ENCODE measurements around the gene OR6C65.
"Not testable (repeated sequence)": the region's sequence is repeated elsewhere in the genome, so short reads cannot be mapped to it uniquely, and the experiment has no call there.

Gene OR6C65

DNA sequence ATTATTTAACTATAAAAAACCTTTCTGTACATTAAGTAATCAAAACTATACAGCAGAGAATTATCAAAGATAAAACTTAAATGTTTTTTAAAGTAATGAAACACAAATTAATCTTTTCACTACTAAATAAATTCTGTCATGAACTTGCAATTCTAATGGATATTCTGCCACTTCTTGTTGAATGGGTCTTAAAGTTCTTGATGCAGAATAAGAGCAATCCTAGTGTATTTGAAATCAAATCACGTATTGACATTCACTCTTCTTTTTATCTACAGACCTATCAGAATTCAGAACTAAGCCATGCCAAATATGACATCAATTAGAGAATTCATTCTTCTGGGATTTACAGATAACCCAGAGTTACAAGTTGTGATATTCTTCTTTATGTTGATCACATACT is at the start of gene OR6C65:
Gene OR6C65 (plus strand): TSS at position 301 of the 400 bp plus-strand sequence. CDS start 0 bp downstream, at position 301.
- DNase-seq = no peak

DNA sequence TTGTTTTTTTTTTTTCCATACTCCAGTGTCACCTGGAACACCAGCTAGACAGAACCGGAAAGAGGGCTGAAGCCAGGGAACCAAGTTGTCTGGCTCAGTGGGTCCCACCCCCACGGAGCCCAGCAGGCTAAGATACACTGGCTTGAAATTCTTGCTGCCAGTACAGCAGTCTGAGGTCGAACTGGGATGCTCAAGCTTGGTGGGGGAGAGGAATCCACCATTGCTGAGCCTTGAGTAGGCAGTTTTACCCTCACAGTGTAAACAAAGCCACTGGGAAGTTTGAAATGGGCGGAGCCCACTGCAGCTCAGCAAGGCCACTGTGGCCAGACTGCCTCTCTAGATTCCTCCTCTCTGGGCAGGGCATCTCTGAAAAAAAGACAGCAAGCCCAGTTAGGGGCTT is 45.0 kb upstream of the OR6C65 start:
- not testable (repeated sequence) for DNase-seq

GRCh38 chr12:55362675-55363074 is 37.7 kb upstream of the OR6C65 start, which contains the start of gene OR6C75:
Gene OR6C75 (plus strand): TSS chr12:55362975. CDS start chr12:55365111, 2,136 bp downstream.
- DNase-seq = no peak

DNA sequence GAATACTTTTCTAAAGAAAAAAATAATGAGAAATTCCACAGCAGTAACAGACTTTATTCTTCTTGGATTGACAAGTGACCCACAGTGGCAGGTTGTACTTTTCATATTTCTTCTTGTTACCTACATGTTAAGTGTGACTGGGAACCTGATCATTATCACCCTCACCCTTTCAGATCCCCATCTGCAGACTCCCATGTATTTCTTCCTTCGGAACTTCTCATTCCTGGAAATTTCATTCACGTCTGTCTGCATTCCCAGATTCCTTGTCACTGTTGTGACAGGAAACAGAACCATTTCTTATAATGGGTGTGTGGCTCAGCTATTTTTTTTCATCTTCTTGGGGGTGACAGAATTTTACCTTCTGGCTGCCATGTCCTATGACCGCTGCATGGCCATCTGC is 35.2 kb upstream of the OR6C65 start:
- DNase-seq = no peak

GRCh38 chr12:55372521-55372920 is 27.8 kb upstream of the OR6C65 start:
- DNase-seq = no peak

GRCh38 chr12:55385891-55386290 is 14.4 kb upstream of the OR6C65 start:
- DNase-seq = no peak

DNA sequence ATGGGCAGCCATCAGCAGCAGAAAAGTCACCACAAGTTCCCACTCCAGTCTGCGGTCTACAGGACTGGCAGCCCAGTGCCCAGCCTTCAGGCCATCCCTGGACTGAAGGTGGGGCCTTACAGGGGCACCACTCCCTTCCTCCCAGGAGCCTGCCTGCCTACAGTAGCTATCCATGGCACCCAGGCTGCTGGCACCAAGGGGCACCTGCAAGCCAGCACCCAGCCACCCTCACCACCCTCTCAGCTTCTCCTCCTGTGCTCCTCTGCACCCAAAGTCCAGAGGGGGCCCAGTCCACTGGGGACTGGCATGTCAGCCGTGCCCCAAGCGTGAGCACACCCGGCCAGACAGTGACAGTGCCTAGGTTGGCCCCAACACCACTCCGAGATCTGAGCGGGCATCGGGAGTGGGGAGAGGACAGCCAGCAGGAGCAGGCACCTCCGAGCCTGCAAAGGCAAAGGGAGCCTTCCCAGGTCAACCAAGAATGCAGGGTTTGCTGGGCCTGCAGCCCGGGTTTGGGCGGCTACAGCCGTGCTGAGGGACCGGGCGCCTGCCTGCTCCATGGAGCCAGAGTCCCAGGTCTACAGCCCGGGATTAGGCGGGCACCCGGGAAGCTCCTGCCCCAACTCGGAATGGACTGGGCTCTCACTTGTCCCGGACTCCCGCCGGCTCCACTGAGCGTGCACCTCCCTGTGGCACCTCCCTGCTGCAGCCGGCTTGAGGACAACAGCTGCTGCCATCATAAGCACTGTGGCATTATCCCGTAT is 8.1 kb upstream of the OR6C65 start:
- no peak for DNase-seq

DNA sequence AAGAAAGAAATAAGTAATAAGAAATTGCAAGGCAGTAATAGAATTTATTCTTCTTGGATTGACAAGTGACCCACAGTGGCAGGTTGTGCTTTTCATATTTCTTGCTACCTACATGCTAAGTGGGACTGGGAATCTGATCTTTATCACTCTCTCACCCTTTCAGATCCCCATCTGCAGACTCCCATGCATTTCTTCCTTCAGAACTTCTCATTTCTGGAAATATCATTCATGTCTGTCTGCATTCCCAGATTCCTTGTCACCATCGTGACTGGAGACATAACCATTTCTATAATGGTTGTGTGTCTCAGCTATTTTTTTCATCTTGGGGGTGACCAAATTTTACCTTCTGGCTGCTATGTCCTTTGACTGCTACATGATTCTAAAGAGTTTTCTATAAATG is 4.0 kb upstream of the OR6C65 start:
- no peak for DNase-seq

- no peak for DNase-seq
Measured at GRCh38 chr12:55407866-55408265, 7.5 kb downstream of the OR6C65 start.

DNA sequence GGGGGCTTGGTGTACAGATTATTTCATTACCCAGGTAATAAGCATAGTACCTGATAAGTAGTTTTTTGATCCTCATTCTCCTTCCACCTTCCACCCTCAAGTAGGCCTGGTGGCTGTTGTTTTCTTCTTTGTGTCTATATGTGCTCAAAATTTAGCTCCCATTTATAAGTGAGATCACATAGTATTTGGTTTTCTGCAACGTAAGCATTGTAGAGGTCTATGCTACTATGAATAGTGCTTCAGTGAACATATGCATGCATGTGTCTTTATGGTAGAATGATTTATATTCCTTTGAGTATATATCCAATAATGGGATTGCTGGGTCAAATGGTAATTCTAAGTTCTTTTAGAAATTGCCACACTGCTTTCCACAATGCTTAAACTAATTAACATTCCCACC is 8.8 kb downstream of the OR6C65 start:
- DNase-seq = not testable (repeated sequence)

DNA sequence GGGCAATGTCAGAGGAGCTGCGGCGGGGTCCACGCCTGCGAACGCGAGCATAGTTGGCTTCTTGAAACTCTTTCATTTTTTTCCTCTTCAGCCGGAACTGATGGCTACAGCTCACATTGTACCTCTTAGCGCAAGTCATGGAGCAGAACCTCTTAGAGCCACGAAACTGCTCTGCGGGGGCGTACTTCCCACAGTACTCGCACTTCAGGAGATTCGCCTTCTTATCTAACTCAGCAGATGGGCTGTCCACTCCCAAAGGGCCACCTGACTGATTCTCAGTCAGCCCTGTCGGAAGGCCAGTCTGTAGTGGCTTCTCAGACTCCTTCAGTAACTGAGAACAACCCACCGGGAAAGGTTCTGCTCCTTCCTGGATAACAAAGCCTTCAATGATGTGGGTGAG is 11.8 kb downstream of the OR6C65 start:
- not testable (repeated sequence) for DNase-seq

- not testable (repeated sequence) for DNase-seq
Measured at GRCh38 chr12:55413498-55414388, 13.4 kb downstream of the OR6C65 start.

DNA sequence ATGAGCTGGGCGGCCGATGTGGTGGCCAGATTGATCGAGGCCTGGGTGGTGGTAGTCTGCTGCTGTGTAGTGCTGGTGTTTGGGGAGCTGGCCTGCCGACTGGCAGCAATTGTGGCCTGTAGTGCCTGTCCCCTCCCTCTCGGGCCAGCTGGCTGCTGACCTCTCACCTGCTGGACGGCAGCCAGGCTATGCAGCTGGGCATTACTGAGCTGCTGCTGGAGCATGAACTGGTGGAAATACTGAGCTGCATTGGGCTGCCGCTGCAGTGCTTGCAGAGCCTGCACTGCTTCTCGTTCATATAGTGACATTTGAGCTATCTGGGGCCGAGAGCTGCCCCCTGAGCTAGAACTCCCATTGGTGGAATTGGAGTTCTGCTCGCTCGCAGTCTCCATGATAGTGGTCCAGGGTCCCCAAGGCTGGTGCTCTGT is 14.1 kb downstream of the OR6C65 start:
- not testable (repeated sequence) for DNase-seq

DNA sequence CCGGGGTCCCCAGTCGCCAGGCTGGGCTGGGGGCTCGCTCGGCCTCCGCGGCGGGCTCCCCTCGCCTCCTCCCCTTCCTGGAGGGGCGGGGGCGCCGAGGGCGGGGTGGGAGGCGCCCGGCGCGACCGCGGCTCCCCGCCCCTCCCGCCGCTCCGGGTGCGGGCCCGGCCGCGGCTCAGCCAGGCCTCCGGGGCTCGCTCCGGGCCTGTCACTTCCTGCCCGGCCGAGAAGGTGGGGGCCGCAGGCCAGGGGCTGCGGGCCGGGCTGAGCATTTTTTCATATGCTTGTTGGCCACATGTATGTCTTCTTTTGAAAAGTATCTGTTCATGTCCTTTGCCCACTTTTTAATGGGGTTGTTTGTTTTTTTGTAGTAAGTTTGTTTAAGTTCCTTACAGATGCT is 14.6 kb downstream of the OR6C65 start:
- DNase-seq = not testable (repeated sequence)

DNA sequence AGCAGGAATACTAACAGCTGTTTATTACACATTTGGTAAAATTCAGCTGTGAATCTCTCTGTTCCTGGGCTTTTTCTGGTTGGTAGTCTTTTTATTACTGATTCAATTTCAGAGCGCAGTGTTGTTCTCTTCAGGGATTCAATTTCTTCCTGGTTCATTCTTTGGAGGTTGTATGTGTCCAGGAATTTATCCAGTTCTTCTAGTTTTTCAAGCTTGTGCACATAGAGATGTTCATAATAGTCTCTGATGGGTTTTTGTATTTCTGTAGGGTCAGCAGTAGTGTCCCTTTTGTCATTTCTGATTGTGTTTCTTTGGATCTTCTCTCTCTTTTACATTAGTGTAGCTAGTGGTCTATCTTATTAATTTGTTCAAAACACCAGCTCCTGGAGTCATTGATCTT is 16.6 kb downstream of the OR6C65 start:
- no peak for DNase-seq

DNA sequence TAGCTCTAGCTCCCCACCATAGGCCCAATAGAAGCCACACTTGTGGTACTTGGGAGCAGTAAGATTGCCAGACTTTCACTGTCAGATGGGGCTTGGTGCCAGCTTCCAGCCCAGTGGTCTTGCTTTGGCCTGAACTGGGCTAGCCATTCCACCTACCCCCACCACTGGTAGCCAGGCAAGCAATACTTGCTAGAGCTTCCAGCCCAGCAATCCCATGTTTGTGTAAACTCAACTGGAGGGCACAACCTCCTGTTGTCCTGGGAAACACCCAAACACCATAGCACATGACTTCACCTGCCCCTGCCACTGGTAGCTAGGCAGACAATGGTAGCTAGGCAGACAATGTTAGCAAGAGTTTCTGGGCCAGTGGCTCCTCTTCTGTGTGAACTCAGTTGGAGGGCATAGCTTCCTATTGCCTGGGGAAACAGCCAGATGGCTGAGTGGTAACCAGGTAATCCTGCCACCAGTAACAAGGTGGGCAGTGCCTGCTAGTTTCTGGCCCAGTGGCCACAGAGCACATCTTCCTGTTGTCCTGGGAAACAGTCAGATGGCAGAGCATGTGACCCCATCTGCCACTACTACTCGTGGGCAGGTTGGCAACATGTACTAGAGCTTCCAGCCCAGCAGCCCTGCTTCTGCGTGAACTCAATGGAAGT is 20.1 kb downstream of the OR6C65 start:
- DNase-seq = no peak

GRCh38 chr12:55425954-55426353 is 25.6 kb downstream of the OR6C65 start, which contains the start of gene OR6C76:
Gene OR6C76 (plus strand): TSS chr12:55426254. CDS start chr12:55426254, 0 bp downstream.
- DNase-seq = no peak

DNA sequence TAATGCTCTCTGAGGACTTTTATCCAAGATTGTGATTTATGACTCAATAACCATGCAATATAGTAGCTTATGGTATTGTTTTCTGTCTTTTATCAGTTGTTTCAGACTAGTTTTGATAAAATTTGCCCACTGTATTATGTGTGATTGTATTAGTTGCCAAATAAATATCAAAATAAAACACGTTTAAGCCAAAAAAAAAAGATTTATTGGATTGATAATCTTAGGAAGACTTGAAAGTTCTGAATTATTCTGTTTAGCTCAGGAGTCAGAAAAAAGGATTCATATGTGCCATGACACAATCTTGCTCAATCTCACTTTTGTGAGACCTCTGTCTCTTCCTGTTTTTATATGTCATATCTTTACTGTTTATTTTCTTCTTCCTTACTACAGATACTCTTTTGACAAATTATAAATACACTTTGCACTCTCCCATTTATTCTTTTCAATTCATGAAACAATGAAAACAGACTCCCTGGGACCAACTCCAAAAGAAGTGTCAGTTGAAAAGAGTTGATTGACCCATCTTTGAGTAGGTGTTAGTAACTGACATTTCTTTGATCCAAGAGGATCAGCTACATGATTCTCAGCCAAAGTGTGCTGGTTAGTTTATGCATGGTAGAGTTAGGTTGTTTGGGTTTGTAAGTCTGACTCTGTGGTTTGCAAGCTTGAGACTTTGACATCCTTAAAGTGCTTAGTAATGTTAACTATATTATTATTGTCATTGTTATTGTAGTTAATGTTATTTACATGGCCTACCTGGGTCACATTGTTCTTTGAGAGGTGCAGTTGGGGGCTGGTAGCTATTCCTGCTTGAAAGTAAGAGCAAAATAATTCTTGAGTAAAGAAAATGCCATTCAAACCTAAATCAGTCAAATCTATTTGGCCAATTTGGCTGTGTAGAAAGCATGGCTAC is 28.3 kb downstream of the OR6C65 start:
- no peak for DNase-seq

DNA sequence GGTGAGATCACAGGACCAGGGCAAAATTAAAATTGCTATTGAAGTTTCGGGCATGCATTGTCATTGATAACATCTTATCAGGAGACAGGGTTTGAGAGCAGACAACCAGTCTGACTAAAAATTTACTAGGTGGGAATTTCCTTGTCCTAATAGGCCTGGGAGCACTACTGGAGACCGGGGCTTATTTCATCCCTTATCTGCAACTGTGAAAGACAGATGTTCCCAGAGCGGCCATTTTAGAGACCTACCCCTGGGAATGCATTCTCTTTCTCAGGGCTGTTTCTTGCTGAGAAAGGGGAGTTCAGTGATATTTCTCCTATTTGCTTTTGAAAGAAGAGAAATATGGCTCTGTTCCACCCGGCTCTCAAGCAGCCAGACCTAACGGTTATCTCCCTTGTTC is 40.9 kb downstream of the OR6C65 start:
- not testable (repeated sequence) for DNase-seq

DNA sequence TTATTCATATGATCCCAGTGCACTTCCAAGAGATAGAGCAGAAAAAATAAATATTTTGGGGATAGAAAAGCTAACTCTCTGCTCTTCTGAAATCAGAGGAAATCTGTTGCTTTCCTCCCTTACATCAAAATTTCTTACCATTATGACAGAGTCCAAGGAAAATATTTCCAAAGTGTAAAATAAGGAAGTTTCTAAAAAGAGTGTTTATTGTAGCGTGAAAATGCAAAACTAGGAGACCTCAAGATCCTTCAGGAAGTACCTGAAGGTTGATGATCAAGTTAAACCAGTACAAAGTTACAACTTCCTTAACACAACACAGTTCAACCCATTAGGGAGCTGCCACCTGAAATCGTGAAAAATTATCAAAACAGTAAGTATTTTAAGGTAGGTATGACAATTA is 43.4 kb downstream of the OR6C65 start, which contains the start of gene OR6C2:
Gene OR6C2 (plus strand): TSS at position 301 of the 400 bp plus-strand sequence. CDS start 8,138 bp downstream, outside the sequence.
- DNase-seq = no peak

- no peak for DNase-seq
Measured at GRCh38 chr12:55445357-55445756, 45.0 kb downstream of the OR6C65 start.

GRCh38 chr12:55446326-55446725 is 46.0 kb downstream of the OR6C65 start:
- DNase-seq = no peak

All from cortex of kidney (tissue), 1 donor.